ENCODE measurements around the gene EIF4G1. TPM values are rescaled to one million over a fixed set of nuclear protein-coding genes. Genes with fewer than 3 reads are reported as not detected.

Gene EIF4G1, protein sequence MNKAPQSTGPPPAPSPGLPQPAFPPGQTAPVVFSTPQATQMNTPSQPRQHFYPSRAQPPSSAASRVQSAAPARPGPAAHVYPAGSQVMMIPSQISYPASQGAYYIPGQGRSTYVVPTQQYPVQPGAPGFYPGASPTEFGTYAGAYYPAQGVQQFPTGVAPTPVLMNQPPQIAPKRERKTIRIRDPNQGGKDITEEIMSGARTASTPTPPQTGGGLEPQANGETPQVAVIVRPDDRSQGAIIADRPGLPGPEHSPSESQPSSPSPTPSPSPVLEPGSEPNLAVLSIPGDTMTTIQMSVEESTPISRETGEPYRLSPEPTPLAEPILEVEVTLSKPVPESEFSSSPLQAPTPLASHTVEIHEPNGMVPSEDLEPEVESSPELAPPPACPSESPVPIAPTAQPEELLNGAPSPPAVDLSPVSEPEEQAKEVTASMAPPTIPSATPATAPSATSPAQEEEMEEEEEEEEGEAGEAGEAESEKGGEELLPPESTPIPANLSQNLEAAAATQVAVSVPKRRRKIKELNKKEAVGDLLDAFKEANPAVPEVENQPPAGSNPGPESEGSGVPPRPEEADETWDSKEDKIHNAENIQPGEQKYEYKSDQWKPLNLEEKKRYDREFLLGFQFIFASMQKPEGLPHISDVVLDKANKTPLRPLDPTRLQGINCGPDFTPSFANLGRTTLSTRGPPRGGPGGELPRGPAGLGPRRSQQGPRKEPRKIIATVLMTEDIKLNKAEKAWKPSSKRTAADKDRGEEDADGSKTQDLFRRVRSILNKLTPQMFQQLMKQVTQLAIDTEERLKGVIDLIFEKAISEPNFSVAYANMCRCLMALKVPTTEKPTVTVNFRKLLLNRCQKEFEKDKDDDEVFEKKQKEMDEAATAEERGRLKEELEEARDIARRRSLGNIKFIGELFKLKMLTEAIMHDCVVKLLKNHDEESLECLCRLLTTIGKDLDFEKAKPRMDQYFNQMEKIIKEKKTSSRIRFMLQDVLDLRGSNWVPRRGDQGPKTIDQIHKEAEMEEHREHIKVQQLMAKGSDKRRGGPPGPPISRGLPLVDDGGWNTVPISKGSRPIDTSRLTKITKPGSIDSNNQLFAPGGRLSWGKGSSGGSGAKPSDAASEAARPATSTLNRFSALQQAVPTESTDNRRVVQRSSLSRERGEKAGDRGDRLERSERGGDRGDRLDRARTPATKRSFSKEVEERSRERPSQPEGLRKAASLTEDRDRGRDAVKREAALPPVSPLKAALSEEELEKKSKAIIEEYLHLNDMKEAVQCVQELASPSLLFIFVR (N-terminal part only)
- total RNA-seq (2012; rRNA removed) (225 TPM in 2 replicates), polyA plus RNA-seq (2012; rRNA removed) (274 and 300 TPM in 2 replicates), Bru-seq, nascent RNA (percentile 97 among the genes with signal in this experiment), BruChase-seq, experiment 1, labeled RNA remaining after a 6-hour chase (percentile 99 among the genes with signal in this experiment), BruChase-seq, experiment 2, labeled RNA remaining after a 2-hour chase (percentile 98 among the genes with signal in this experiment)
- 216 and 229 TPM in 2 replicates for polyA plus RNA-seq (2012; cell fraction: cytosol; rRNA removed)
- polyA plus RNA-seq (2012; cell fraction: nucleus; rRNA removed; ENCODE audit: low replicate concordance) = 361 and 453 TPM in 2 replicates
- long read RNA-seq, full-length matches to known transcripts = 10 of 267 reads
- long read RNA-seq, partial matches to known transcripts = 225 of 267 reads
- long read RNA-seq, other reads (novel, unspliced or antisense) = 32 of 267 reads

DNA sequence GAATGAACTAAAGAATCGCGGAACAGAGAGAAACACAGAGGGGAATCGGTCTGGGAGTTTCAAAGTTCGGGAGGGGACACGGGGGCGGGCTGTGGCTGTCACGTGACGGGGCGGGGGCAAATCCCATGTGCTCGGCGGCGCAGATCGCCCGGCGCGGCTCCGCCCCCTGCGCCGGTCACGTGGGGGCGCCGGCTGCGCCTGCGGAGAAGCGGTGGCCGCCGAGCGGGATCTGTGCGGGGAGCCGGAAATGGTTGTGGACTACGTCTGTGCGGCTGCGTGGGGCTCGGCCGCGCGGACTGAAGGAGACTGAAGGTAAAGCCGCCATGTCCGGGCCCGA is at the start of gene EIF4G1:
Gene EIF4G1 (plus strand): TSS at position 244 of the 337 bp plus-strand sequence. CDS start 1,191 bp downstream, outside the sequence.
- Histone ChIP-seq H3K4ac (ENCODE audit: low read depth, low read length) (peak within 1 kb of the TSS; percentile 97), H3K56ac (ENCODE audit: extremely low read depth, insufficient read depth, low read length) (peak within 1 kb of the TSS; percentile 85), H4K20me1 (ENCODE audit: insufficient read depth, low read length) (peaks cover 44% of the 10 kb centered on the region), H3K9me1 (ENCODE audit: insufficient read depth, low read length) (peaks cover 15% of the 10 kb centered on the region), H3K9me3 (ENCODE audit: control insufficient read depth, insufficient read depth, low read length) (no peaks in the 10 kb centered on the region), H2AK9ac (replicated peaks; ENCODE audit: low read depth, low read length, poor library complexity) (peak within 1 kb of the TSS; percentile 100), H2BK120ac (ENCODE audit: low read depth, low read length) (peak within 1 kb of the TSS; percentile 83), H3K27me3 (ENCODE audit: control insufficient read depth, insufficient read depth, low read length) (no peaks in the 10 kb centered on the region), H2BK5ac (ENCODE audit: low read depth, low read length, poor library complexity, severe bottlenecking) (peak within 1 kb of the TSS; percentile 99), H3K9ac (ENCODE audit: low read depth, low read length) (peak within 1 kb of the TSS; percentile 98), H4K8ac (ENCODE audit: low read depth in 2 of 2, low read length in 2 of 2) (peak within 1 kb of the TSS; percentile 88 to 90), H3K36me3 (ENCODE audit: control insufficient read depth, insufficient read depth, low read length) (peaks cover 23% of the 10 kb centered on the region), H4K5ac (ENCODE audit: low read depth, low read length) (peak within 1 kb of the TSS; percentile 93), H3K4me1 (ENCODE audit: control insufficient read depth, insufficient read depth, low read length) (peaks cover 16% of the 10 kb centered on the region), H2AFZ (replicated peaks; ENCODE audit: low read length, poor library complexity) (peak within 1 kb of the TSS; percentile 85), H3K4me3 (ENCODE audit: insufficient read depth, low read depth, low read length) (peak within 1 kb of the TSS; percentile 91), H3K4me2 (ENCODE audit: low read depth, low read length) (peak within 1 kb of the TSS; percentile 97), H3K23ac (ENCODE audit: low read depth, low read length) (peak within 1 kb of the TSS; percentile 95), H2BK15ac (ENCODE audit: low read depth, low read length) (peak within 1 kb of the TSS; percentile 70; the same call in 1 of the 3 replicates), H4K91ac (ENCODE audit: insufficient read depth, low read depth, low read length) (peak within 1 kb of the TSS; percentile 97), H3K14ac (replicated peaks; ENCODE audit: low read depth, low read length) (peak within 1 kb of the TSS; percentile 95), H2BK20ac (ENCODE audit: low read depth, low read length) (no peak within 1 kb of the TSS), H3K79me1 (ENCODE audit: low read depth in 1 of 2, low read length in 2 of 2) (peaks cover 0 to 24% of the 10 kb centered on the region in 2 experiments; a peak in 2 of 4 replicates), H3K27ac (ENCODE audit: insufficient read depth, low read length) (peak within 1 kb of the TSS; percentile 99), H2AK5ac (ENCODE audit: low read depth, low read length) (peak within 1 kb of the TSS; percentile 63), H3K18ac (ENCODE audit: low read depth, low read length) (peak within 1 kb of the TSS; percentile 87)
- DNase-seq = peak; percentile 94
- ChIA-PET CTCF (no interaction called here), POLR2A (ENCODE audit: unreplicated experiment) (no interaction called here)
- dilution Hi-C loops (cut with HindIII; ENCODE audit: low sequenced_read_pairs, unreplicated experiment) = no loop called here
- intact Hi-C loops (cut with micrococcal nuclease) = loop anchor here (1.0 to 2.0 kb wide), 2 partner anchors 15 to 48 kb away; partner anchors contain the start of gene PSMD2
- peak; percentile 80 for ATAC-seq (ENCODE audit: low read depth)
- no TSS peak for BruUV-seq (replicated peaks)
- 0% methylated on average over 4 of the region's 40 CpGs; no CpG with 5 or more reads in 1 of the 2 experiments for WGBS, 2 experiments (ENCODE audit: extremely low coverage in 2 of 2, insufficient read length in 1 of 2)
- in situ Hi-C loops (cut with MboI; ENCODE audit: low sequenced_read_pairs) = no loop called here
- TF ChIP-seq RCOR1 (IDR thresholded peaks at IDR 0.05; ENCODE audit: insufficient replicate concordance, low read length) (no peak), NFE2L2 (IDR thresholded peaks at IDR 0.05; ENCODE audit: low read depth, low read length) (no peak), CHD1 (IDR thresholded peaks at IDR 0.05; ENCODE audit: low read depth, low read length) (no peak), RFX5 (IDR thresholded peaks at IDR 0.05; ENCODE audit: low read depth, low read length) (no peak), POLR2A (IDR thresholded peaks at IDR 0.05; ENCODE audit: low read depth, low read length) (peak; percentile 89), CEBPB (IDR thresholded peaks at IDR 0.05; ENCODE audit: low read depth, low read length) (no peak), ELK1 (IDR thresholded peaks at IDR 0.05; ENCODE audit: borderline replicate concordance, low read depth, low read length) (no peak), FOS (IDR thresholded peaks at IDR 0.05; ENCODE audit: low read depth, low read length) (peak; percentile 37; the same call in 1 of the 2 replicates), CTCF (conservative IDR thresholded peaks at IDR 0.05; ENCODE audit: low read depth, low read length) (no peak)

Data from IMR-90 (cell line).